Umbilical cord (tissue), 2 donors: Measurements from ENCODE around the gene LLGL2. TPM values are rescaled to one million over a fixed set of nuclear protein-coding genes. Genes with fewer than 3 reads are reported as not detected.
"Not testable (repeated sequence)": the region's sequence is repeated elsewhere in the genome, so short reads cannot be mapped to it uniquely, and the experiment has no call there.

Experiments used
- DNase-seq: peaks from one replicate; pipeline ENCODE4 v3.0.0-alpha.2; 2015; ENCODE audit warnings: low spot score
- total RNA-seq: library from RNA; depleted of rRNA; stranded (reverse); fragments of >200 nt; gene quantifications from one replicate; pipeline ENCODE4 v1.2.3, GENCODE V29; 2014; ENCODE audit warnings: low replicate concordance; ENCODE audit not compliant: insufficient read depth

Gene LLGL2
- total RNA-seq, 1 donor from 2014 or later = 14.7 TPM

DNA sequence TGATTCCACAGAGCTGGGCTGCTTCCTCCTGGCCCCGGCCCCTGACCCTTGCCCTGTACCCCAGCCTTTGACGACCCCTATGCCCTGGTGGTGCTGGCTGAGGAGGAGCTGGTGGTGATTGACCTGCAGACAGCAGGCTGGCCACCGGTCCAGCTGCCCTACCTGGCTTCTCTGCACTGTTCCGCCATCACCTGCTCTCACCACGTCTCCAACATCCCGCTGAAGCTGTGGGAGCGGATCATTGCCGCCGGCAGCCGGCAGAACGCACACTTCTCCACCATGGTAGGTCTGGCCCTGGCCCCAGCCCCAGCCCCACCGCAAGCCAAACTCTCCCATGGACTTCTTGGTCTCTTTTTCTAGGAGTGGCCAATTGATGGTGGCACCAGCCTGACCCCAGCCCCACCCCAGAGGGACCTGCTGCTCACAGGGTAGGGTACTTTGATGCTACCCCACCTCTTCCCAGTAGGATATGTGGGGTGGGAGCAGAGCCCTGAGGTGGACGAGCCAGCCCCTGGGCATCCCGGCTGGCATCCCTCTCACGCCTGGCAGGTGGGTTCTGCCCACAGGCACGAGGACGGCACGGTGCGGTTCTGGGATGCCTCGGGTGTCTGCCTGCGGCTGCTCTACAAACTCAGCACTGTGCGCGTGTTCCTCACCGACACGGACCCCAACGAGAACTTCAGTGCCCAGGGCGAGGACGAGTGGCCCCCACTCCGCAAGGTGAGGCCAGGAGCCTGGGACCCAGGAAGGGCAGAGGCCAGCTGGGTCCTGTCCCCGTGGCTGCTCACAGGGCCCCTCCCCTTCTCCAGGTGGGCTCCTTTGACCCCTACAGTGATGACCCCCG is 43.1 kb downstream of the LLGL2 start:
- DNase-seq = no peak

DNA sequence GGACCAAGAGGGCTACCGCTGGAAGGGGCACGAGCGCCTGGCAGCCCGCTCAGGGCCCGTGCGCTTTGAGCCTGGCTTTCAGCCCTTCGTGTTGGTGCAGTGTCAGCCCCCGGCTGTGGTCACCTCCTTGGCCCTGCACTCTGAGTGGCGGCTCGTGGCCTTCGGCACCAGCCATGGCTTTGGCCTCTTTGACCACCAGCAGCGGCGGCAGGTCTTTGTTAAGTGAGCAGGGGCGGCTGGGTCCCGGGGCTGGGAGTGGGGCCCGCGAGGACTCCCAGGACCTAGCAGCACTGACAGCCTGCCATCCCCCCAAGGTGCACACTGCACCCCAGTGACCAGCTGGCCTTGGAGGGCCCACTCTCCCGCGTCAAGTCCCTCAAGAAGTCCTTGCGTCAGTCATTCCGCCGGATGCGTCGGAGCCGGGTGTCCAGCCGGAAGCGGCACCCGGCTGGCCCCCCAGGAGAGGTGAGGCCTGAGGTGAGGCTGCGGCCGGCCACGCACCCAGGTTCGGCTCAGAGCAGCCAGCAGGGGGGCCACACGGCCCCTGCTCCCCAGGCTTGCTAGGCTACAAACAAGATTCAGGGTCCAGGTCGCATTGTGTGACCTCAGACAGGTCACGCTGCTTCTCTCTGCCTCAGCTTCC is 44.7 kb downstream of the LLGL2 start:
- DNase-seq = no peak

- no peak for DNase-seq
Observed at GRCh38 chr17:75570772-75571171, 45.3 kb downstream of the LLGL2 start.

- DNase-seq = peak; percentile 53
Observed at GRCh38 chr17:75571197-75571884, 45.8 kb downstream of the LLGL2 start.

DNA sequence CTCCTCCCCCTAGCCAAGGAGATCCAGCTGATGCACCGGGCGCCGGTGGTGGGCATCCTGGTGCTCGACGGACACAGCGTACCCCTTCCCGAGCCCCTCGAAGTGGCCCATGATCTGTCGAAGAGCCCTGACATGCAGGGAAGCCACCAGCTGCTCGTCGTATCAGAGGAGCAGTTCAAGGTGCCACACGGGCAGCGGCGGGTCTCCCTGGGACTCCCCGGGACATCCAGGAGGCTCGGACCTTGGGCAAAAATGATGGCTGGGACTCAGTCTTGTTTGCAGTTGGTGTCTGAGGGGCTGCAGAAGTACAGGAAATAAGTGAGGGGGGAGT is 46.4 kb downstream of the LLGL2 start:
- DNase-seq = no peak

DNA sequence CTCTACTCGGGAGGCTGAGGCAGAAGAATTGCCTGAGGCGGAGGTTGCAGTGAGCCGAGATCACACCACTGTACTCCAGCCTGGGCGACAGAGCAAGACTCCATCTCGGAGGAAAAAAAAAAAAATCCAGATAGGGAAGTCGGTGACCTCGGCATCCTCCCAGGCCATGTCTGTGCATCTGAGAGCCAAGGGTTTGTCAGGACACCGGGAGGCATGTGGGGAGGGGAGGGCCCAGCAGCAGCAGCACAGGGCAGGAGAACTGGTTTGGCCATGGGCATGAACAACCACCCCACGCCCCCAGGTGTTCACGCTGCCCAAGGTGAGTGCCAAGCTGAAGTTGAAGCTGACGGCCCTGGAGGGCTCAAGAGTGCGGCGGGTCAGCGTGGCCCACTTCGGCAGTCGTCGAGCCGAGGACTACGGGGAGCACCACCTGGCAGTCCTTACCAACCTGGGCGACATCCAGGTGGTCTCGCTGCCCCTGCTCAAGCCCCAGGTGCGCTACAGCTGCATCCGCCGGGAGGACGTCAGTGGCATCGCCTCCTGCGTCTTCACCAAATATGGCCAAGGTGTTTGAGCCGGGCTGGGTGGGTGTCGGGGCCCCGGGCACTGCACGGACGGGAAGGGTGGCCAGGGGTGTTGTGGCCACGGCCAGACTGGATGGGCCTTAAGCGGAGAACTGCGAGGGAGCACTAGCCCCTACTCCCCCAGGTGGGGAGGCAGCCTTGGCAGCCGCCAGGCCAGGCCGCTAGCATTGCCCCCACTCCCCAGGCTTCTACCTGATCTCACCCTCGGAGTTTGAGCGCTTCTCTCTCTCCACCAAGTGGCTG is 47.4 kb downstream of the LLGL2 start:
- DNase-seq = no peak

DNA sequence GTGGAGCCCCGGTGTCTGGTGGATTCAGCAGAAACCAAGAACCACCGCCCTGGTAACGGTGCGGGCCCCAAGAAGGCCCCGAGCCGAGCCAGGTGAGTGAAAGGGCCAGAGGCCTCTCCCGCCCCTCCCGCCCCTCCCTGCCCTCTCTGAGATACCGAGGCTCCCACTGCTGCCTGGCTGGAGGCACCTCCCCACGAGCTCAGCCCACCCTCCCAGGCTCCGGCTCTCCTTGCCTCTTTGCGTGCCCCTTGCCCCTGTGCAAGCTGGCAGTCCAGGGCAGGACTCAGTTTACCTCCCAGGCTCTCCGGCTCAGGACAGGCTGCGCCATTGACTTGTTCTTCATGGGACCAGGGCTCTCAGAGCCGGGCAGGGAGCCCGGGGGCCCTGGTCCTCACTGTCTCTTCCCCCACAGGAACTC is 48.1 kb downstream of the LLGL2 start:
- DNase-seq = no peak

- DNase-seq = no peak
Observed at GRCh38 chr17:75573994-75574393, 48.5 kb downstream of the LLGL2 start.

DNA sequence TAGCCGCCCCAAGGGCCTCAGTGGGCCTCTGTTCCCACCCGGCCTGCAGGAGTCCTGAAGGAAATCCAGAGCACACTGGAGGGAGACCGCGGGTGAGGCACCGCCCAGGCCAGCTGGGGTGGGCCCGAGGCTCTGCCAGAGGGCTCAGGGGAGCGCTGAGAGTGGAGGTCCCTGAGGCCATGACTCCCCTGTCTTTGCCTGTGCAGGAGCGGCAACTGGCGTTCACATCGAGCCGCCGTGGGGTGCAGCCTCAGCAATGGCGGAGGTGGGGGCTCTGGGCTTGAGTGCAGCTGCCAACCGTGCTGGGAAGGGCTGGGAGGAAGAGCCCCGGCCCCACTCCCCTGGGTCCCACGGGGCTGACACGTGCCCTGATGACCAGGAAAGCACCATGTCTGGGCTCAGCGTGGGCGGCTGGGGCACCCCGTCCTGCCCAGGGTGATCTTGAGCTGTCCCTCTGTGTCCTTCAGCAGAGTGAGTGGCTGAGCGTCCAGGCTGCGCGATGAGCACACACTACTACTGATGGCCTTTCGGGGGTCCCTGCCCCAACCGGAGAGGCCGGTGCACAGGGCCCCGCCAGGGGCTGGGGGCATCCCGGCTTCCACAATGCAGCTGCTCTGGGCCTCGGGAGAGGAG is 49.0 kb downstream of the LLGL2 start:
- DNase-seq = no peak

DNA sequence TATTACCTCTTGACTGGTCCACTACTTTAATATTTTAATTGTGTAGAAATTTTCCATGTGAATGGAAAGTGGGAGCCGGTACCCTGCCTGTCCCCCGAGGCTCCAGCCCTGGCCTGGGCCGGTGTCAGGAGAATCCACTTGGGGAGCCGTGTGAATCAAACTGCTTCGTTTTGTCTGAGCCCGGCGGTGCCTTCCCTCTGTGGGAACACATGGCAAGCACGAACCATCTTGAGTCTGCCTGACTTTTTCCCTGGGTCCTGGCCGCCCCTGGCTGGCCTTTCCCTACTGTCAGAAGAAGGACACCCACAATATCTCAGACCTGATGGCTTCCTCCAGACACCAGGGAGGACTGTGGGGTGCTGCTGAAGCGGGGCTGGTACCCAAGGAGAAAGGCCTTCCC is 49.7 kb downstream of the LLGL2 start:
- no peak for DNase-seq

GRCh38 chr17:75575728-75576127 is 50.2 kb downstream of the LLGL2 start:
- no peak for DNase-seq

- DNase-seq = no peak
Observed at GRCh38 chr17:75576661-75577060, 51.2 kb downstream of the LLGL2 start.

DNA sequence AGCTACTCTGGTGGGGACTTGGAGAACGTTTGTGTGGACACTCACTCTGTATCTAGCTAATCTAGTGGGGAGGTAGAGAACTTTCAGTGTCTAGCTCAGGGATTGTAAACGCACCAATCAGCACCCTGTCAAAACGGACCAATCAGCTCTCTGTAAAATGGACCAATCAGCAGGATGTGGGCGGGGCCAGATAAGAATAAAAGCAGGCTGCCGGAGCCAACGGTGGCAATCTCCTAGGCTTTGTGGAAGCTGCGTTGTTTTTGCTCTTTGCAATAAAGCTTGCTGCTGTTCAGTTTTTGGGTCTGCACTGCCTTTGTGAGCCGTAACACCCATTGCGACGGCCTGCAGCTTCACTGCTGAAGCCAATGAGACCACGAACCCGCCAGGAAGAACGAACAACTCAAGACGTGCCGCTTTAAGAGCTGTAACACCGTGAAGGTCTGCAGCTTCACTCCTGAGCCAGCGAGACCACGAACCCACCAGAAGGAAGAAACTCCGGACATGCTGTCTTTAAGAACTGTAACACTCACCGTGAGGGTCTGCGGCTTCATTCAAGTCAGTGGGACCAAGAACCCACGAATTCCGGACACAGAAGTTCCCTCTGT is 55.7 kb downstream of the LLGL2 start:
- not testable (repeated sequence) for DNase-seq

DNA sequence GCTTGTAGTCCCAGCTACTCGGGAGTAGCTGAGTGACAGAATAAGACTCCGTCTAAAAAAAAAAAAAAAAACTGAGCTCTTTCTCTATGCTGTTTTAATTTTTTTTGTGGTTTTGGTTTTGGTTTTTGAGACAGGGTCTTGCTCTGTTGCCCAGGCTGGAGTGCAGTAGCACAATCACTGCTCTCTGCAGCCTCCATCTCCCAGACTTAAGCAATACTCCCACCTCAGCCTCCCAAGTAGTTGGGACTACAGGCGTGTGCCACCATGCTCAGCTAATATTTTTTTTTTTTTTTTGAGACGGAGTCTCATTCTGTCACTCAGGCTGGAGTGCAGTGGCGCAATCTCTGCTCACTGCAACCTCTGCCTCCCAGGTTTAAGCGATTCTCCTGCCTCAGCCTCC is 57.7 kb downstream of the LLGL2 start:
- not testable (repeated sequence) for DNase-seq

GRCh38 chr17:75584849-75585175 is 59.3 kb downstream of the LLGL2 start:
- DNase-seq = no peak

DNA sequence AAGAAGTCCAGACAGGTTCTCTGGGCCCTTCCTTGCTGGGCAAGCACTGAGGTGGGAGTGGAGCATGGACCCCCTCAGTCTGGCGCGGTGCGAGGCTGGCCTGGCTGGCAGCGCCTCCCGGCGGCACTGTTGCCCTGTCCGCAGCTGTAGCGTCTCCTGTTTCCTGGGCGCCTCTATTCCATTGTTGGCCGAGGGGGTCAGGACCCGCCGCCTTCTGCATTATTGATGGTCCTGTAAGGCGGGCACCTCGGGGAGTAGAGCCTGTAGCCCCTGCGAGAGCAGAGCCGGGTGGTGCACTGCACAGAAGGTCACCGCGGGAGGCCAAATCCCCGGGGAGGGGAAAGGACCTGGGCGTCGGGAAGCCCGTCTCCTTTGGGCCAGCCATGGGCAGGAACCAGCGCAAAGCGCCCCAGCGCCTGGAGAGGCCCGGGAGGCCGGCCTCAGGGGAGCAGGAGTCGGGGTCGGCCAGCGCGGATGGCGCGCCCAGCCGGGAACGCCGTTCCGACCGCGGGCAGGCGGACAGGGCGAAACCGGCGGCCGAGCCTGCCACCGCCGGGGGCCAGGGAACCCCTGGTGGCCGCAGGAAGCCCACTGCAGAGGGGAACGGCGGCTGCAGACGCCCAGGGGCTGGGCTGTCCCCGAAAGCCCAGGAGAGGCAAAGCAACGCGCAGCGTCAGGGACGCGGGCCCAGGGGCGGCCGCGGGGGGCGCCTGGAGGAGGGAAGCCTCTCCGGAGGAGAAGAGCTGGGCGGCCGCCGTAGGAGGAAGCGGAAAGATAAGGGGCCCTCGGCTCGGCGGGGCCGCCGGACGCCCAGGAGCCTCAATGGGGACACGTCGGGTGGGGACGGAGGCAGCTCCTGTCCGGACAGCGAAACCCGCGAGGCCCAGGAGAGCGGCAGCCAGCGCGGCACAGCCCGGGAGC is 62.4 kb downstream of the LLGL2 start, which contains the start of gene MYO15B:
MYO15B (plus strand) TSS at position 126 of the 921 bp plus-strand sequence; CDS start at position 384, 258 bp downstream.
- DNase-seq = peak; percentile 74

DNA sequence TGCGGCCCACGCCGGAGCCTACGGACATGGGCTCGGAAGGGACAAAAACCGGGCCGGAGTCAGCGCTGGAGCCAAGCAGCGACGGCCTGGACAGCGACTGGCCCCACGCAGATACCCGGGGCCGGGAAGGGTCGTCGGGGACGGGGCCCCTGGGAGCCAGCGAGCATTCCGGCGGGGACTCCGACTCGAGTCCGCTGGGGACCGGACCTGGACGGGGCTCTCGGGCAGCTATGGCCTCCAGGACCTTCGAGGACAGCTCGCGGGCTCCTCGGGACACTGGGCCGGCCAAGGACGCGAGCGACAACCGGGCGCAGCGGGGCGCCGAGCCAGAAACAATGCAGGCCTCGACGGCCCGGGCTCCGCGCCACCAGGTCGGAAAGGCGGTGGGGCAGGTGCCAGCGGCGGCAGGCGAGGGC is 63.1 kb downstream of the LLGL2 start:
- DNase-seq = peak; percentile 40

DNA sequence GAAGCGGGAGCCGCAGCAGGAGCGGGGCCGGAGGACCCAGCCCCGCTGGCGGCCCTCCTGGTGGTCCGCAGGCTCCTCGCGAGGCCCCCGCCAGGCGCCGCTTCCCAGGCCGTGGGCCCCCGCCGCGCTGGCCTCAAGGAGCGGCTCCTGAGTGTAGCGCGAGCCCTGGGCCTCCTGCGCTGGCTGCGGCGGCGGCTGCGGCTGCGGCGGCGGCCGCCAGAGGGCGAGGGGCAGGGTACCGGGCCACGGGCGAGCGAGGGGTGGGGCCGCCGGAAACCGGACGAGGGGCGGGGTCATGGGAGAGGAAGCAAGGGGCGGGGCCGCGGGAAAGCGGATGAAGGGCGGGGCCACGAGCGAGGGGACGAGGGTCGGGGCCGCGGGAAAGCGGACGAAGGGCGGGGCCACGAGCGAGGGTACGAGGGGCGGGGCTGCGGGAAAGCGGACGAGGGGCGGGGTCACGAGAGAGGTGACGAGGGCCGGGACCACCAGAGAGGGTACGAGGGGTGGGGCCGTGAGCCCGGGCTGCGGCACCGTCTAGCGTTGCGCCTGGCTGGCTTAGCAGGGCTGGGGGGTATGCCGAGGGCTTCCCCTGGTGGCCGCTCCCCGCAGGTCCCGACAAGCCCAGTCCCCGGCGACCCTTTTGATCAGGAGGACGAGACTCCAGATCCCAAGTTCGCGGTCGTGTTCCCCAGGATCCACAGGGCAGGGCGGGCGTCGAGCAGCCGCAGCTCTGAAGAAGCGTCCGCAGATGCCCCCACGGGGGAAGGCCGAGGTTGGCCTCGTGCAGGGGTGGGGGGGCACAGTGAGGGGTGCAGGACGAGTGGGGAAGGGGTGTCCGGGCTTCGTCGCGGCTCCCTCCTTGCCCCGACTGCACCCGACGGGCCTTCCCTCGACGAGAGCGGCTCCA is 63.8 kb downstream of the LLGL2 start:
- DNase-seq = peak; percentile 92

DNA sequence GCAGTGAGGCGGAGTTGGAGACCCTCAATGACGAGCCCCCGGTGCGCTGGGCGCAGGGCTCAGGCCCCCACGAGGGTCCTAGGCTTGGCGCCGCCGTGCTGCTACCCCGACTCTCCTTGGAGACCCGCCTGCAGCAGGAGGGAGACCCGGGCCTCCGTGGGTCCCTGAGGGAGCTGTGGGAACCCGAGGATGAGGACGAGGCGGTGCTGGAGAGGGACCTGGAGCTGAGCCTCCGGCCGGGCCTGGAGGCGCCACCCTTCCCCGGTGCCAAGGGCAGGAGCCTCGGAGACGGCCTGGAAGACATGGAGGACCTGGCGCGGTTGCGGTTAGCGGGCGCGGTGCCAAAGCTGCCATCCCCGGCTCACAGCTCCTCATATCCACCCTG is 64.4 kb downstream of the LLGL2 start:
- no peak for DNase-seq
